CD4-positive, alpha-beta T cell treated with Interferon alpha-2 for 1 hour (primary cell): Measurements from ENCODE around the gene CPNE4.

ENCODE experiments used
- DNase-seq, 2 donors: peaks; one replicate each; pipeline ENCODE4 v3.0.0-alpha.2; 2020 to 2022

The CPNE4 gene

DNA sequence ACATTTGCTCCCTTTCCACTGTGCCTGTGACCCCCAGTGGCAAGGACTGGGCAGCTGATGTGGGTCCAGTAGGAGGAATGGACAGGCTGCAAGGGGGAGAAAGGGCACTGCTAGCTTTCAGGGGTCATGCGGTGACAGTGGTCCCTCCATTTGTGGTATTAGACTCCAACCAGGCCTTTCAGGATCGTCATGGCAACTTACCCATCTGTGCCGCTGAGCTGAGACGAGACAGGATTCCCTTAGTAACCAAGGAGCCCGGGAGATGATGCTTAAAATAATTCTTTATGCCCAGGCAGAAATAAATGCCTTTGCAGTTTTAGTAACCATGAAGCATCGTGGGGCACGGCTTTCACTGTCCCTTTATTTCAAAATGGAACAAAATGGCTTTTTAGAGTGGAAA lies 516.1 kb downstream of the CPNE4 start:
- DNase-seq = no peak

DNA sequence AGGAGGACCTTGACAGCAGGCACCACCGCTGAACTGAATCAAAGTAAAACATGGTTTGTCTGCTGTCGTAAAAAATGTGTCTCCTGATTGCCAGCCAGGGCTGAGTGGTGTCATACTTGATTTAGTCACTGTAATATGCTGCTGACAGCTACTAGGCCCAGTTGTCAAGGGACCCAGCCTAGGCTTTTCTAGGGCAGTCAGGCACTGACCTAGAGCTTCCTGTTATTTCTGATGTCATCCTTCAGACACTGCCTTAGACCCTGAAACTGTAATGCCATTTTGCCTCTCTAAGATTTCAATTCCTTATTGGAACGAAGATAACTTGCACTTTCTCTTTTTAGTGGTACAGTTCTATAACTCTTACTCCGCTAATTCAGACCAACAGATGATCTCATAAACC lies 529.4 kb downstream of the CPNE4 start:
- DNase-seq = no peak

GRCh38 chr3:131503320-131503635 lies 531.5 kb downstream of the CPNE4 start:
- no peak for DNase-seq

GRCh38 chr3:131502530-131503319 lies 532.1 kb downstream of the CPNE4 start, which contains the start of gene MRPL3:
TSS of gene MRPL3 (minus strand) at chr3:131502971. CDS start at chr3:131502821, 150 bp downstream.
- peak; percentile 82 to 88 for DNase-seq

GRCh38 chr3:131501949-131502348 lies 532.9 kb downstream of the CPNE4 start:
- no peak for DNase-seq

- DNase-seq = no peak
These were observed 540.1 kb downstream of the CPNE4 start for GRCh38 chr3:131494706-131495105.

GRCh38 chr3:131491775-131492174 lies 543.0 kb downstream of the CPNE4 start:
- no peak for DNase-seq

DNA sequence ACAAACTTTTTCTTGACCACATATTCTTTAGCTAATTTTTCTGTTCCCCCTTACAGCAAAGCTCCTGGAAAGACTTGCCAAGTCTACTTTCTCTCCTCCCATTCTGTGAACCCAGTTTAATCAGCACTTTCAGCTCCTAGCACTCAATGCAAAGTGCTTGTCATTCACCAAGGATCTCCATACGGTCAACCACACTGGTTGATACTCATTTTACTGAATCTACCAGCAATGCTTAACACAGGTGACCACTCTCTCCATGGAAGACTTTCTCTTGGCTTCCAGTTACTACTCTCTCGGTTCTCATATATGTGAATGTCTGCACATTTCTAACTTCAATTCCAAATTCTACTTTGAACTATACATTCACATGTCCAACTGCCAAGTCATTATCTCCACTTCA lies 543.7 kb downstream of the CPNE4 start:
- no peak for DNase-seq

- peak in 1 of 2 donors; percentile 39 for DNase-seq
These were observed 548.3 kb downstream of the CPNE4 start for GRCh38 chr3:131486545-131486944.

DNA sequence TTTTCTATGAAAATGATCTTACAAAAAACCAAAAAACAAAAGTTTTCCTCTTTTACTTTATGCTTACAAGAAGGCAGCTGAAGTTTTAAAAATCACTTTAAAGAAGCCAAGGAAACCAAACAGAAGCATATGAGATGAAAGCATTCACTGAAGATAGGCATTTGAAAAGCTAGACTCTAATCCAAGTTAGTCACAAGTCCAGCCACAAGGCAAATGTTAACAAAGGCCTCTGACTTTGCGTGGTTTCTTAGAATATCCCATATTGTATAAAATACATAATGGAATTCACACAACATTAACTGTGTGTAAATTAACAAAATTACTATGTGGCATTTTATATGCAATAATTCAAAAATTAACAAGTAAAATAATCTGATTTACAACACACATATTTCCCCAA lies 549.7 kb downstream of the CPNE4 start:
- no peak for DNase-seq

DNA sequence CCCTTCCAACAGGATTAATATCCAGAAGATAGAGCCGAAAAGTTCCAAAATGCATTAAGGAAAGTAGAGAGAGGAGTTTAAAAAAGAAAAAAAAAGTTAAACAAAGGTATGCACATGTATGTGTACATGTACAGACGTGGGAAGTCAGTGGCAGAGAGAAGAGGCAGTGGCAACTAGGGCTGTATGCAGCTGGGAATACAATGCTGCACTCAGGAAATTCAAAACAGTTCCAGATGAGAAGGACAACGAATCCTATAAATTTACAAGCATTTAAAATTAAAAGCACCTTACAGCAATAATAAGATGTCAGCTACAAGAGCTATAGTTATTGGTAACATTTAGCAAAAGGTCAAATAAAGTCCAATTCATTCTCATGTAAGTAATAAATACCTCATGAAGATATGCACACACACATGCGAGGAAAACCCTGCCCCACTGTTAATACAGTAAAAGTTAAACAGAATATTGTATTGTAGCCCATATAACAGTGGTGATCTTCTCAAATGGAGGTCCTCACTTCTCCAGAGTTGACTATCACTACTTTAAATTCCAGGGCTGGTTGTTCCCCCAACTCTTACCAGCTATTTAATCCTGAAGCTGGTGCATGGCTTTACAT lies 550.2 kb downstream of the CPNE4 start:
- DNase-seq = no peak
